ENCODE measurements around the gene TMTC2.

The TMTC2 gene

GRCh38 chr12:82848845-82849244 is 162.1 kb downstream of the TMTC2 start:
- DNase-seq: no peak

- DNase-seq: no peak
Observed at GRCh38 chr12:82852529-82852928, 165.8 kb downstream of the TMTC2 start.

- no peak for DNase-seq
Observed at GRCh38 chr12:82855872-82856271, 169.2 kb downstream of the TMTC2 start.

GRCh38 chr12:82857276-82857675 is 170.6 kb downstream of the TMTC2 start:
- DNase-seq: no peak

GRCh38 chr12:82857911-82858533 is 171.3 kb downstream of the TMTC2 start:
- no peak for DNase-seq

GRCh38 chr12:82858534-82858917 is 171.8 kb downstream of the TMTC2 start:
- DNase-seq: no peak

- DNase-seq: peak; percentile 30
Observed at GRCh38 chr12:82862069-82862841, 175.5 kb downstream of the TMTC2 start.

GRCh38 chr12:82862876-82863649 is 176.4 kb downstream of the TMTC2 start:
- no peak for DNase-seq

GRCh38 chr12:82866227-82866775 is 179.6 kb downstream of the TMTC2 start:
- no peak for DNase-seq

- DNase-seq: no peak
Observed at GRCh38 chr12:82866946-82867345, 180.2 kb downstream of the TMTC2 start.

- DNase-seq: no peak
Observed at GRCh38 chr12:82867762-82868500, 181.2 kb downstream of the TMTC2 start.

GRCh38 chr12:82870771-82871377 is 184.2 kb downstream of the TMTC2 start:
- DNase-seq: no peak

GRCh38 chr12:82872088-82872487 is 185.4 kb downstream of the TMTC2 start:
- no peak for DNase-seq

GRCh38 chr12:82873309-82873708 is 186.6 kb downstream of the TMTC2 start:
- no peak for DNase-seq

- DNase-seq: no peak
Observed at GRCh38 chr12:82873951-82874350, 187.2 kb downstream of the TMTC2 start.

GRCh38 chr12:82874945-82875344 is 188.2 kb downstream of the TMTC2 start:
- peak; percentile 42 for DNase-seq

- DNase-seq: no peak
Observed at GRCh38 chr12:82876075-82876474, 189.4 kb downstream of the TMTC2 start.

- DNase-seq: no peak
Observed at GRCh38 chr12:82877963-82878362, 191.3 kb downstream of the TMTC2 start.

GRCh38 chr12:82880442-82880901 is 193.8 kb downstream of the TMTC2 start:
- DNase-seq: peak; percentile 20

- DNase-seq: no peak
Observed at GRCh38 chr12:82883394-82884355, 197.0 kb downstream of the TMTC2 start.
